Suprapubic skin (tissue), 4 donors: ENCODE data around the gene GSC. TPM values are rescaled to one million over a fixed set of nuclear protein-coding genes. Genes with fewer than 3 reads are reported as not detected.

Experiments
- DNase-seq, 2 donors: peaks; one replicate each; pipeline ENCODE4 v3.0.0-alpha.2; 2019; ENCODE audit warnings: low spot score in 2 of 2
- H3K27ac ChIP-seq: fragments of 200-600 bp; sonication (generic); one replicate; pipeline ENCODE4 v1.5.1; 2019
- H3K27me3 ChIP-seq: fragments of 200-600 bp; sonication (generic); one replicate; pipeline ENCODE4 v1.5.1; 2019
- H3K36me3 ChIP-seq: fragments of 200-600 bp; sonication (generic); one replicate; pipeline ENCODE4 v1.5.1; 2019
- H3K4me1 ChIP-seq: fragments of 200-600 bp; sonication (generic); one replicate; pipeline ENCODE4 v1.5.1; 2019
- H3K4me3 ChIP-seq: fragments of 200-600 bp; sonication (generic); one replicate; pipeline ENCODE4 v1.5.1; 2019; ENCODE audit warnings: mild to moderate bottlenecking
- H3K9me3 ChIP-seq: fragments of 200-600 bp; sonication (generic); one replicate; pipeline ENCODE4 v1.5.1; 2019
- EP300 ChIP-seq: sonication (generic); formaldehyde crosslinking; IDR thresholded peaks from one replicate; pipeline ENCODE4 v1.6.1; 2017; ENCODE audit warnings: antibody characterized with exemption
- POLR2A ChIP-seq, 2 donors: fragments of 450-650 bp; IDR thresholded peaks; one replicate each; pipeline ENCODE4 v1.6.1; 2017; ENCODE audit warnings: antibody characterized with exemption in 2 of 2, mild to moderate bottlenecking in 2 of 2, moderate library complexity in 2 of 2
- POLR2AphosphoS5 ChIP-seq, 3 donors: sonication (generic); formaldehyde crosslinking; IDR thresholded peaks; one replicate each; pipeline ENCODE4 v1.6.1; 2017; ENCODE audit warnings: antibody characterized with exemption in 3 of 3
- WGBS: methylation state at CpG from one replicate; pipeline ENCODE4 v1.1.5; 2018; 5-methylcytosine and 5-hydroxymethylcytosine counted together
- total RNA-seq, 4 donors: library from RNA; depleted of rRNA; stranded (reverse); fragments of >200 nt; gene quantifications; one replicate each; pipeline ENCODE4 v1.1.0, GENCODE V29; 2016
- TF ChIP-seq, protein P1 (sequence below), 2 donors: fragments of 200-600 bp in 1 of 2; fragments of 450-650 bp in 1 of 2; sonication (generic) in 1 of 2; IDR thresholded peaks; one replicate each; pipeline ENCODE4 v1.5.1; 2016 to 2019; ENCODE audit warnings: antibody characterized with exemption in 2 of 2, mild to moderate bottlenecking in 1 of 2, moderate library complexity in 1 of 2

Gene GSC
- total RNA-seq, 4 donors from 2014 or later: 1.6 TPM; not detected in 3

DNA sequence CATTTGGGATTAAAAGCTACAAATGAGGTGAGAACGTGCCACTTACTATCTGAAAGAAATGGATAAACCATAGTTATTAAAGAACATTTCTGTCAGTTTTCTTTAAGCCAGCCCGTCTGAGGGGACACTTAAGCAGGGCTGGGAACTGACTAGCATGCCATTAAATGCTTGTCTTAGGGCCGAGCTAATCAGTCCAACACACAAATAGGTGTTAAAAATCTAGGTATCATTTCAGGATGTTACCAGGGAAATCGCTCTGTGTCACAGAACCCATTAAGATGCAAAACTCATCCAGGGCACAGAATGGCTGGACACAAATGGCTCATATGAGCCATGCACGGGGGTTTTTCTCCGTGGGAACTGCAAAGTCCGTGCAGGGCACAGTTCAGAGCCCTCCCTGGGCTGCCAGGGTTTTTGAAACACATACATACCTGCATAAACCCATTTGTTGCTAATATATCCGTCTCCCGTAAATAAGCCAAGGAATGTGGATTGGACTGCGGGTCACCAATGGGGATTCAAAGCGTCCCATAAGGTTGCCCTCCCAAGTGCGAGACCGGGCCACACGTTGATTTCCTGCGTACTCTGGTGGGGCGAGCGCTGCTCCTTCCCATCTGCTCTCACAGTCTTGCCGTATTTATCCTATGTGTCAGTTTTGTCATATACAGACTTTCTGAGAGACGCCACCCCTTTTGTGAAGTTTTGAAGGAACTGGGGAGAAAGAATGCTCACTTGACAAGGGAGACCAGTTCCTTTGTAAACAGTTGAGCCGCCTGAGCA lies 5.4 kb upstream of the GSC start:
- DNase-seq: no peak
- peaks cover 6% of the 10 kb centered on the region for H3K4me1 ChIP-seq
- no peak overlapping the region for H3K27ac ChIP-seq
- WGBS: 40% methylated on average over 20 of the region's 20 CpGs
- no peaks in the 10 kb centered on the region for H3K9me3 ChIP-seq
- TF ChIP-seq, protein P1, sequence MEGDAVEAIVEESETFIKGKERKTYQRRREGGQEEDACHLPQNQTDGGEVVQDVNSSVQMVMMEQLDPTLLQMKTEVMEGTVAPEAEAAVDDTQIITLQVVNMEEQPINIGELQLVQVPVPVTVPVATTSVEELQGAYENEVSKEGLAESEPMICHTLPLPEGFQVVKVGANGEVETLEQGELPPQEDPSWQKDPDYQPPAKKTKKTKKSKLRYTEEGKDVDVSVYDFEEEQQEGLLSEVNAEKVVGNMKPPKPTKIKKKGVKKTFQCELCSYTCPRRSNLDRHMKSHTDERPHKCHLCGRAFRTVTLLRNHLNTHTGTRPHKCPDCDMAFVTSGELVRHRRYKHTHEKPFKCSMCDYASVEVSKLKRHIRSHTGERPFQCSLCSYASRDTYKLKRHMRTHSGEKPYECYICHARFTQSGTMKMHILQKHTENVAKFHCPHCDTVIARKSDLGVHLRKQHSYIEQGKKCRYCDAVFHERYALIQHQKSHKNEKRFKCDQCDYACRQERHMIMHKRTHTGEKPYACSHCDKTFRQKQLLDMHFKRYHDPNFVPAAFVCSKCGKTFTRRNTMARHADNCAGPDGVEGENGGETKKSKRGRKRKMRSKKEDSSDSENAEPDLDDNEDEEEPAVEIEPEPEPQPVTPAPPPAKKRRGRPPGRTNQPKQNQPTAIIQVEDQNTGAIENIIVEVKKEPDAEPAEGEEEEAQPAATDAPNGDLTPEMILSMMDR (IDR thresholded peaks at IDR 0.05): no peak
- TF ChIP-seq POLR2AphosphoS5 (IDR thresholded peaks at IDR 0.05): no peak
- TF ChIP-seq EP300: no peak
- H3K27me3 ChIP-seq: peaks cover 79% of the 10 kb centered on the region
- H3K4me3 ChIP-seq: no peak overlapping the region
- H3K36me3 ChIP-seq: no peaks in the 10 kb centered on the region

- TF ChIP-seq POLR2A (IDR thresholded peaks at IDR 0.05): no peak
- TF ChIP-seq, protein P1 (IDR thresholded peaks at IDR 0.05): no peak
- TF ChIP-seq POLR2AphosphoS5 (IDR thresholded peaks at IDR 0.05): no peak
- TF ChIP-seq EP300: no peak
- no peak for DNase-seq
- Histone ChIP-seq H3K4me1 (peaks cover 12% of the 10 kb centered on the region), H3K4me3 (no peak overlapping the region), H3K27me3 (peaks cover 83% of the 10 kb centered on the region), H3K27ac (no peak overlapping the region), H3K9me3 (no peaks in the 10 kb centered on the region), H3K36me3 (no peaks in the 10 kb centered on the region)
- WGBS: 34% methylated on average over 11 of the region's 11 CpGs
These were observed 4.6 kb upstream of the GSC start for GRCh38 chr14:94774344-94775090.

GRCh38 chr14:94773655-94774343 lies 3.9 kb upstream of the GSC start:
- no peak overlapping the region for H3K4me3 ChIP-seq
- 18% methylated on average over 36 of the region's 36 CpGs for WGBS
- no peak for DNase-seq
- no peaks in the 10 kb centered on the region for H3K36me3 ChIP-seq
- peaks cover 19% of the 10 kb centered on the region for H3K4me1 ChIP-seq
- no peaks in the 10 kb centered on the region for H3K9me3 ChIP-seq
- H3K27ac ChIP-seq: no peak overlapping the region
- peaks cover 91% of the 10 kb centered on the region for H3K27me3 ChIP-seq
- no peak for TF ChIP-seq POLR2A (IDR thresholded peaks at IDR 0.05)
- TF ChIP-seq, protein P1 (IDR thresholded peaks at IDR 0.05): no peak
- no peak for TF ChIP-seq EP300
- TF ChIP-seq POLR2AphosphoS5 (IDR thresholded peaks at IDR 0.05): no peak

GRCh38 chr14:94773061-94773648 lies 3.2 kb upstream of the GSC start:
- DNase-seq: no peak
- TF ChIP-seq POLR2AphosphoS5 (IDR thresholded peaks at IDR 0.05) (no peak), EP300 (no peak), POLR2A (IDR thresholded peaks at IDR 0.05) (no peak)
- TF ChIP-seq, protein P1 (IDR thresholded peaks at IDR 0.05): no peak
- Histone ChIP-seq H3K27ac (no peak overlapping the region), H3K9me3 (no peaks in the 10 kb centered on the region), H3K36me3 (no peaks in the 10 kb centered on the region), H3K4me1 (peaks cover 26% of the 10 kb centered on the region), H3K27me3 (peaks cover 97% of the 10 kb centered on the region), H3K4me3 (no peak overlapping the region)
- 21% methylated on average over 29 of the region's 42 CpGs for WGBS
